Stimulated activated CD8-positive, alpha-beta memory T cell treated with anti-CD3 and anti-CD28 coated beads, Interleukin-15, amount 100 ng/mL, for 24 hours (primary cell): ENCODE results near the gene MYL11.
A peak's percentile ranks its signal among the peaks of the same experiment; 100 is the strongest.

Experiments used
- DNase-seq: peaks from one replicate; pipeline ENCODE4 v3.0.0-alpha.2; 2020; ENCODE audit warnings: low read depth

The MYL11 gene

DNA sequence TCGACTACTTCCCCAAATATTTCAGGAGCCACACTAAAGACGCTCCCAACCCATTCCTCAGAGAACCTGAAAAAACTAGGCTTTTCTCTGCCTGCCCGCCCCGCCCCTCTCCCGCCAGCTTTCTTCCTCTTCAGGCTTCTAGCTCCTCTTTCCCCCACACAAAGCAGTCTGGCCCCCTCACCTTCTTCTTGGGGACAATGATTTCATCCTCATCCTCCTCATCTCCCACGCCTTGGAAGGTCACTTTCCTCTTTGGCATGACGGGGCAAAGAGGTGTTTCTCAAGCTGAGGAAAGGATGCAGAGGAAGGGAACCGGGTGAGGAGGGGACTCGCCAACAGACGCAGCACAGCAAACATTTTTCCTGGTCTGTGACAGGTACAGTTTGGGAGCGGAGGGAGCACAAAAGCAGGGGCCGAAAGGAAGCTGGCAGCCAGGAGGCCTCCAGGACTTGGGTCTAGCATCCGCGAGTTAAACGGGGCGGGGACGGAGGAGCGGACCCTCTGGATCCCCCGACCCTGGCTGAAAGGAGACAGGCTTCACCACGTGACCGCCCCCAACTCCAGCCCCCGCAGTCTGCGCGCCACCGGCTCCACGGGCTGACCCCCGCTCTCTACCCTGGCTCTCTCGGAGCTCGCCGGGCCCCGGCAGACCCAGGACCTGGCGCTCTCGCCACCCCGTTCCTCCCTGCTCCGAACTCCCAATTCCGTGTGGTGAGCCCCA lies 20.0 kb upstream of the MYL11 start:
- DNase-seq = no peak

DNA sequence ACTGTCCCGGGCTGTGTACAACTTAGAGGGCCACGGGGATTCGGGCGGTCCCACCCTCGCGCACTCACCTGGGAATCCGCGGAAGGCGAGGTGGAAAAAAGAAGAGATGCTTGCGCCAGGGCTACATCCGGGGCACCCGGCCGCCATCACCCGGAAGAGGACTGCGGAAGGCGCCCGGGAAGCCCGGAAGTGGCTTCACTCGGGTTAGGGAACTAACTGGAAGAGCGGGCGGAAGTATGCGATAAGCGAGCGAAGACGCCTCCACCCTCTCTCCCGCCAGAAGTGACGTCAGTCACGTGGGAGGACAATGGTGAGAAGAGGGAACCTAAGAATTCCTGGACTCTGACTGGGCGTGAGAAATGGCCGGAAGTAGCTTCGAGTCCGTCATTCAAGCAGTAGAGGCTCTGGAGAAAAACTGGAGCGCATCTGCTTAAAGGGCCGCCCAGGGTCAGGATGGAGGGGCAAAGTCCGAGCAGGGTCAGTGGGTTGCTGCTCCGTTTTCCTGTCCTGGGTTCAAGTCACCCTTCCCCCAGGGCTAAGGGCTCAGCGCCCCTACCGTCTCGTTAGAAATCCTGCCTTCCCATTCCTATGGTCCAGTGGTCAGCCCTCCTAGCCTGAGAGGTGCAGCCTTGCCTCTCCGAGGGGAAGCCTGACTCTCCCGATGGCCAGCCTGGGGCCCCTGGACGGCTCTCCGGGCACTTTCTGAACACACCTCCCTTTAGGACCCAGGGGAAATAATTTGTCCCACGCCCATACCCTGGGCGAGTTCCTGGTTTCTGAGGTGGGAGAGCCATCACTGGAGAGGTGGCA lies 19.3 kb upstream of the MYL11 start, which contains the start of gene CD2BP2:
Gene CD2BP2 (minus strand): TSS at position 165 of the 810 bp plus-strand sequence. CDS start 627 bp downstream, outside the sequence.
- peak; percentile 75 for DNase-seq

DNA sequence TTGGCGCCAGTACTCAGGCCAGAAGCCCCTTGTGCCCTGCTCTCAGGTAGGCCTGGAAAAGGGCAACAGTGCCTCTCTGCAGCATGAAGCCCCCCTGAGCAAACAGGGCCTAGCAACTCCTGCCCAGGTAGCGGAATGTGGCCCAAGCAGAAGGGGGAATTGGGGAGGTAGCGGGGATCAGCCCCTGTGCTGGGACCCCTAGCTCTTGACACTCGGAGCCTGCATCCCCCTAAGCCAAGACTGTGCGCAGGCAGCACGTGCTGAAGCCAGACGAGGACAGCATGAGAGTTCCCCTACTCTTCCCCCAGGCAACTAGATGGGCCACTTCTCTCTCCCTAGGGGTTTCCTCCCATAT lies 18.7 kb upstream of the MYL11 start:
- DNase-seq = no peak

DNA sequence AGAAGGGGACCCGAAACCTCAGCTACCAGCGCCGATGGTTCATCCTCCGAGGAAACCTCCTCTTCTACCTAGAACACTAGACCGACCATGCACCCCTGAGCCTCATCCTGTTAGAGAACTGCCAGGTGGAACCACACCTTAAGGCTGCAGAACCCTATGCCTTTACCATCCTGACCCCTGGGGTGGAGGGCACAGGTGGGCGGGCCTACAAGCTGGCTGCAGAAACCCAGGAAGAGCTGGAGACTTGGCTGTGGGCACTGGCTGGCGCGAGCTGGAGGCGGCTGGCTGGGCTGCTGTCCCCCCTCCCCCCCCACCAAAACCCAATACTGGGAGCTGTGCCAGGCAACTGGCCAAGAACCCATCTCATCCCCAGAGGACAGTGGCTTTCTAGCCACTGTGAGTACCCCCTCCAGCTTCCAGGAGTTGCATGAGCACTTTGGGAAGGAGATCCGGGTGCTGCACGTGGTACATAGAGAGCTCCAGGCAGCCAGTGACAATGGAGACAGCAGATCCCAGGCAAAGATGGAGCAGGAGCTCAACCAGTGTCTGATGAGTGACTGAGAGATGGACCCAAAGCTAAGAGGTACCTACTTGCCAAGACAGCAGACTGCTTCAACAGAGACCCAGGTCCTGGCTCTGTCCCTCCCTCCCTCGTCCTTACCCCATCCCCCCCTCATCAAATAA lies 18.1 kb upstream of the MYL11 start:
- no peak for DNase-seq

DNA sequence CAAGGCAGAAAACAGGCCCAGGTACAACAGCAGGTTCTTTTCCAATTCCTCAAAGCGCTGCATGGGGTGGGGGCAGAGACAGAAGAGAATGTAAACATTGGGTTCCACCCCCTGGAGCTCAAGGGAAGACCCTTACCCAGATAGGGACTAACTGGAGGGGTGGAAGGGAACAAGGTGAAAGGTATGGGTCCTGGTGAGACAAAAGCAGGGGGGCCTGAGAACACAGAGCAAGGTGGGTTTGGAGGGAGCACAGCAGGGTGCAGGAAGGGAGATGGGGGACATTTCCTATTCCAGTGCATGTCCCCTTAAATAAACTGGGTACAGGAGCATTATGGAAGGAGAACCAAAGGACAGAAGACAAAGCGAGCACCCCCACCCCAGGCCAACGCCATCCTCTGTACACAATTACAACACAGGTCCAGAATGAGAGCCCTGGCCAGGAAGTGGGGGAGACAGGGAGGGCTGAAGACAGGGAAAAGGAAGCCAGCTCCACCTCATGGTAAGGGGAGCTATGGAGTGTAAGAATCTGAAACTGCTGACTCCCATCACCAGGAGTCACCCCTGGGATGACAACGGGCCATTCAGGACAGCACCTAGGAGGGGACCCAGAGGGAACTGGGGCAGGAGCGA lies 17.4 kb upstream of the MYL11 start:
- DNase-seq = no peak

DNA sequence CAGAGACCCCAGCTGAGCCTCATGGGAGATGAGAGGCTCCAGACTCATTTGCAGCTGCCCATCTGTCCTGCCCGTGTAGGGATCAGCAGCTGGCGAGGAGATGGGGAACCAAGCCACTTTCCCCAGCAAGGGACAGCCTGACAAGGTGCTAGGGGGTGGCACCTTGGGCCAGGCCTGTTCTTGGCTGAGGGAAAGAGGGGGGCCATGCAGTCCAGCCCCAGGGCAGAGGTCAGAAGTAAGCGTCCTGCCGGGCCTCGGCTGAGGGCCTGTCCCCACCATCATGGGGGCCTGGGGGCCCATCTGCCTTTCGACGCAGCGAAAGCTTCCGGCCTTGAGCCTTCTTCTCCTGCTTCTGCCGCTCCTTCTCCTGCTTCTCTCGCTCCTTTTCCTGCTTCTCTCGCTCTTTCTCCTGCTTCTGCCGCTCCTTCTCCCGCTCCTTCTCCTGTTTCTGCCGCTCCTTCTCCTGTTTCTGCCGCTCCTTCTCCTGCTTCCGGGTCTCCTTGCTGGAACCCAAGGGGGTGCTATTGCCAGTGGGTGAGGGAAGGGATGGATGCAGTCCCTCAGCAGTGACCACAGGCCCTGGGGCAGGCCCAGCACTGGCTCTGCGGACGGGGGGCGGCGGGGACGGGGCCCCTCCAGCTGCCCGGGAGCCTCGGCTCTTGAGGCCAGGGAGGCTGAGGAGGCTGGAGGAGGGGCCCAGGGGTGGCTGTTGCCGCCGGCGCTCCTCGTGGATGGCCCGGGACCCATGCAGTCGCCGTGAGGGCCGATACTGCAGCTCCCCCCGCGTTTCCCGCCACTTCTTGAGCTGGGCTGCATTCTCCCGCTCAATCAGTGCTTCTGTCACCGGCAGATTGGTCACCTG lies 16.7 kb upstream of the MYL11 start:
- DNase-seq = no peak

DNA sequence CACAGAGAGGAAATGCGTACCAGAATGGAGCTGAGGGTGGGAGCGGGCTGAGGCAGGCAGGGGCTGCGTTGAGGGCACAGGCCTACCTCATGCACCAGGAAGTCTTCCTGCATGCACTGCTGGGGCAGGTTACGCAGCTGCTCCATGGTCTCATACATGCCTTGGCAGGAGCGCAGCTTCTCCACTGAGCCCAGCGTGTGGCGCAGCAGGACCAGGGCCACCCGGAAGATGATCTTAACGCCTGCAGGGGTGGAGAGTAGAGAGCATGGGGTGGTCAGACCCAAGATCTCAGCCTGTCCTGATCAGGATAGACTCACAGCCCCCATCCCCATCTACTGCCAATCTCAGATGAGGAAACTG lies 16.0 kb upstream of the MYL11 start:
- DNase-seq = no peak

DNA sequence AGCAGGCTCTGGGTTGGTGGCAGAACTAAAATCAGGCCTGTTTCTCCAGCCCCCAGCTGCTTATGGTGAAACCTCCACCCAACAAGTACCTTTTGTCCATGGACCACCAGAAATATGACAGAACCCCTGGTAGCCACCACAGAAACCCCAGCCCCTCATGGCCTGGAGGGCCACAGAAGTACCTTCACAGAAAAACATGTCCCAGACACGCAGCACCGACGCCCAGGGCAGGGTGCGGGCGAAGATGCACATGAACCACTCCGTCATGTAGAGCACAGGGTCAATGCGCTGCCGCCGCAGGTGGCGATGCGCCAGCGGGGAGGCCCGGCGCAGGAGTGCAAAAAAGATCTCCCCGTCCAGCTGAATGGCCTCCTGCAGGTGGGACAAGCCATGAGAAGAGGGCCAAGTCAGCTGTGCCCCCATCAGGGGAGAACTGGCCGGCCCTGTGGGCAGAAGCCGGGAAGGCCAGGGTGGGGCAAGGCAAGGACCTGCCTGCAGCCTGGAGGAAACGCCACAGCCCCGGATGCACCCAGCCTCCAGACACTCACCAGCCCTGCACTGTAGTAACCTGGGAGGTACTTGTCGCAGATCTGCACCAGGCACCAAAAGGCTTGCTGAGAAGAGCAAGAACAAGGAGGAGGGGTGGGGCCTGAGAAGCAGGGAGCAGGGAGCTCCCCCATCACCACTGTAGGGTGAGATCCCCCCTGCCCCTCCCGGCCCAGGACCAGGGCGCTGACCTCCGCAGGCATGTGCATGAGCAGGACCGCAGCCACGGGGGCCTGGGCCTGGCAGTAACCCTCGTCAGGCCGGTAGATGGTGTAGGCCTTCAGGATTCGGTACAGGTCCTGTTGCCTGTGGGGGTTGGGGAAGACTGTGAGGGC lies 15.4 kb upstream of the MYL11 start:
- no peak for DNase-seq

DNA sequence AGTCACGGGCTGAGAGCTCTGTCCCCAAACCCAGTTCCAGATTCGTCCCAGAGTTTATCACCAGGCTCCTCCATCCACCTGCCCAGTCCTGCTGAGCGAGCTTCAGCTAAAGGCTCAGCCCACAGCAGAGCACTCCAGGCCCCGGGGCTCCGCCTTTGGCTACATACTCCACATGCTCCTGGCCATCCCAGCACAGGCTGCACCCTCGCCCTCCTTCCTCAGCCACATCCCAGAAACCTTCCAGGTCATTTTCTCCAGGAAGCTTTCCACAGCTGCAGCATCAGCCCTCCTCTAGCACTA lies 14.8 kb upstream of the MYL11 start:
- no peak for DNase-seq

DNA sequence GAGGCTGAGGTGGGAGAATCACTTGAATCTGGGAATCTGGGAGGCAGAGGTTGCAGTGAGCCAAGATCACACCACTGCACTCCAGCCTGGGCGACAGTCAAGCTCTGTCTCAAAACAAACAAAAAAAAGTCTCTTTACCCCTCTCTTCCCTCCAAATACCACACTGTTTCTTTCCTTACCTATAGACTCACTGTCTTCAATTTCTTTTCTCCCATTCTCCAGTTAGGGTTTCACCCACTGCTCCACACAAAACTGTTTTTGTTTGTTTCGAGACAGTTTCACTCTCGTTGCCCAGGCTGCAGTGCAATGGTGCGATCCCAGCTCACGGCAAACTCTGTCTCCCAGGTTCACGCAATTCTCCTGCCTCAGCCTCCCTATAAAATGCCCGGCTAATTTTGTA lies 13.4 kb upstream of the MYL11 start:
- DNase-seq = no peak

DNA sequence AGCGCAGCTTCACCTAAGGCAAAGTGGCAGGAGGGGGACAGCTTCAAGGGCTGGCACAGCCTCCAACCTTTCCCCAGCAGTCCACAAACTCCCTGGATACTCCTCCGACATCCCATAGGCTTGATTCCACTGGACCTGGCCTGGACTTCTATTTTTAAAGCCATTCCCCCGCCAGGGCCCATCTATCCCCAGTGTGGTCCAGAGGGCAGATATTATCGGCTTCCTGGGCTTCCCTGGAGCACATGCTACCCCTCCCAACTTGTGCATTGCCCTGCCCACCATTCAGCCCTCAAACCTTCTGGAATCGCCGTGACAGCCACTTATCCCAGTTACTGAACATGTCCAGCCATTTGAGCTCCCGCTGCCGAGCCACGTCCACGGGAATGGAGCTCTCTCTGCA lies 9.4 kb upstream of the MYL11 start:
- DNase-seq = no peak

DNA sequence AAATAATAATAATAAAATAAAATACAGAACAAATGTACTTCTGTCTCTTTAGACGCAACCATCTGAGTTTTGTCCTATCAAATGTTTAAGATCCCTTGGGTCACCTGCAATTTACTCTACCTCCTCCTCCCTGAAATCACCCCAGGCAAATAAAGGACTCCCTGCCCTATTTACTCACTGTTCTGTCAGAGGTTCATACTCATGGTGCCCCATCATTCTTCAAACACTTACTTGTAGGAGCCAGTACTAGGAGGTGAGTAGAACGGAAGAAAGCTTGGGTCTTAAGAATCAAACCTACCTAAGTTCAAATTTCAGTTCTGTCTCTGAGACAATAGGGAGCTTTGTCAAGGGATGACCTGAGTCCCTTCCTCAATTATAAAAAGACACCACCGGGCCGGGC lies 8.1 kb upstream of the MYL11 start:
- DNase-seq = no peak

DNA sequence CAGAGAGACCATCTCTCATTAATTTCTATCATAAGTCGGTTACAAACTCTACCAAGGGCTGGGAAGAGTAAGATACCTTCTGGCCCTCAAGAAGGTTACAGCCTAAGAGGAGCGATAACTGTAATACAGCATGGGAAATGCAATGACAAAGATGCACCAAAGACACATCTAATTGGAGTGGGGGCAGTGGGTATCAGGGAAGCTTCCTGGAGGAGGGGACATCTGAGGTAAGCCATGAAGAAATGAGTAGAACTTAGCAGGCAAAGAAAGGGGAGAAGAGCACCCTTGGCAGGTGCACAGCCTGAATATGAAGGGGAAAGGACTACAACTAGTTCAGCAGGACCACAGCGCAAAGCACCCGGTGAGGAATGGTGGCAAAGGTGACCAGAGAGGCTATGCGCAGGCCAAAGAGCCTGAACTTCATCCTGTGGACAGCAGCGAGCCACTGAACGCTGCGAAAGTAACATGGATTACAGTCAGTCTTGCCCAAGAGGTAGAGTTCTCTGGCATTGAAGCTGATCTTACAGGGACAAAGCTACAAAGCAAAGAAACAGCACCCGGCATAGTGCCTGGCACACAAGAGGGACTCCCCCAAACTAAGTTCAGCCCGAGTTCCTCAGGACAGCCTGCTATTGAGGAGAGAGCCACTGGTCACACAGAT lies 7.1 kb upstream of the MYL11 start:
- DNase-seq = no peak

DNA sequence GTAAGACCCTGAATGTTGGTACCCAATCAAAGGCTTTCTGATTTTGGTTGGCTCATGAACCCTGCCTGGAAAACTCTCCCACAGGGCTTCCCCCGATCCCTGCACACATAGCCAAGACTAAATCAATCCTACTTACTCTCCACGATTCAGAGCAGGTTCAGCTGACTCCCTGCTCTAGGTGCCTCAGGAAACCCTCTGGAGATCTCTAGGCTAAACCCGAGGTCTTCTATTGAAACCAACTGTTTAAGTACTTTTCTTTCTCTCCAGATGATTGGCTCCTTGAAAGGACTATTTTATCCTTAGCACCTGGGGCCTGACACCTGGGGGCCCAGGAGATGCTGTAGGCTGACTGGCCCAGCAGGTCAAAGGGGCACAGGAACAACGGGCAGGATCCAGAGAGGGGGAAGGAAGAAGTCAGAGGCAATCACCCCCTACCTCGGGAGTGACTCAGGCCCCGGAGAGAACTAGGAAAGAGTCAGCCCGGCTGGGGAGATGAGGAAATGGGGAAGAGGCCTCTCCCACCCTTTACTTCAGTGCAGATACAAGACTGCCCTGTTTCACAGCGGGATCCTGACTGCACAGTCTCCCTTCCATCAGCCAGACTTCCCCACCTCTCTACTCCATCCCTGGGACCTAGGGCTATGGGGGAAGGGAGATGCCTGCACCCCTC lies 6.3 kb upstream of the MYL11 start:
- DNase-seq = no peak

DNA sequence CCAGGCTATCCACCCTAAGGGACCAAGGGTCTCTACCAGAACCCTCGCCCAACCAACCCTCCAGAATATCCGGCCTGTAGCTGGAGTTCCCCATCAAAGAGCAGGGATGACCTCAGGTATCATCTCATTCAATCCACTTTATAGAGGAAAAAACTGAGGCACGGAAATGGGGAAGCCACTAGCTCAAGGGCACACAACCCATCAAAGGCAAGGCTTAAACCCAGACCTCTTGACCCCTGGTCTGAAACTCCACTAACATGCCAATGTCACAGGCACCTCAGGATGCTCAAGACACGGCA lies 5.9 kb upstream of the MYL11 start:
- no peak for DNase-seq

DNA sequence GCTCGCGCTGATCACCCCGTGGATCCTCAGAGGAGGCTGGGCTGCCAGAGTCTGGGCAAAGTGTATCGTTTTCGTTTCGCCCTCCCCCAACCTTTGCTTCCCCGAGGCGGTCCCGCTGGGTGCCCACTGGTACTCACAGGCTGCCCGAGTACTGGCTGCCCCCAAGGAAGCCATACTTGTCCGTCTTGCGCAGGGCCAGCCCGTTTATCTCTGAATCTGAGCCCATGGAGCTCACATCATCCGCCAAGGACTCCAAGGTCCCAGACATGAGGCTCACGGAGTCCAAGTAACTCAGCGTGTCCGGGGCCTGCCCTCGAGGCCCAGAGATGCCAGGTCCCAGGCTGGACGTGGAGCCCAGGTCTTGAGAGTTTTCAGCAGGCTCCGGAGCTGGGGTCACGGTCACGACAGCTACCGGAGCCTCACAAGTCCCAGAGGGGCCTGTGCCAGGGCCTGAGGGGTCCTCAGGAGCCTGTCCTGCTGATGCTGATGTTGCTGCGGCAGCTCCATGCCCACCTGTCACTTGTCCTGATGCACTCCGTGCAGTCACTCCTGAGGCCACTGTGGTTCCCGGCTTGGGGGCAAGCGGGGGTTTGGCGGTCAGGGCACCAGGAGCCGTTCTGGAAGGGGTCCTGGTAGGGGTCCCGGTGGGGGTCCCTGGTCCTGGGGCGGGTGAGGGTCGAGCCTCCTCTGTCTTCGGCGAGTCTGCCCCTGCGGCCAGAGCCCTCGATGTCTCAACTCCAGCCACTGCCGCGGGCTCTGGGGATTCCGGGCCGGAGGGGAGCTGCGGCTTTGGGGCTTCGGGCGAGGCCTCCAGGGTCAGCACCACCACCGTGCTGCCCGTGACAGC lies 5.3 kb upstream of the MYL11 start:
- no peak for DNase-seq

DNA sequence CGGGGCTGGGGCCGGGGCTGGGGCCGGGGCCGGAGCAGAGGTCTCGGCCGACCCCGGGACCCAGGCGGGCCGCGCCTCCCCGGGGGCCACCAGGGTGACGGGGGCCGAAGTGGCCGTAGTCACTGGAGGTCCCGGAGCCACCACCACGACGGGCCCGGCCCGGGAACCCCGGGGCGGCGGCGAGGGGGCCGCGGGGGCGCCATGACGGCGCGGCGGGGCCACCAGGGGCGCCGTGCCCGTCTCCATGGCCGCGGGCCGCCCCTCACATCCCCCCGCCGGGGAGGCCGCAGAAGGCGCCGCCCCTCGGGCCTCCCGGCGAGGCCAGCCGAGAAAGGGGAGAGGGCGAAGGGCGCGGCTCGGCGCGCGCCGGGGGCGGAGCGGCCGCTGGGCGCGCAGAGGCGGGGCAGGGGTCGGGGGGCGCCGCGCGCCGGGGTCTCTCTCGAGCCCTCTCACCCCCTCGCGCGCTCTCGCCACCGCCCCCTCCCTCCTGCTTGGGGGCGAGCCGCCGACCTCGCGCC lies 4.6 kb upstream of the MYL11 start:
- DNase-seq = no peak

DNA sequence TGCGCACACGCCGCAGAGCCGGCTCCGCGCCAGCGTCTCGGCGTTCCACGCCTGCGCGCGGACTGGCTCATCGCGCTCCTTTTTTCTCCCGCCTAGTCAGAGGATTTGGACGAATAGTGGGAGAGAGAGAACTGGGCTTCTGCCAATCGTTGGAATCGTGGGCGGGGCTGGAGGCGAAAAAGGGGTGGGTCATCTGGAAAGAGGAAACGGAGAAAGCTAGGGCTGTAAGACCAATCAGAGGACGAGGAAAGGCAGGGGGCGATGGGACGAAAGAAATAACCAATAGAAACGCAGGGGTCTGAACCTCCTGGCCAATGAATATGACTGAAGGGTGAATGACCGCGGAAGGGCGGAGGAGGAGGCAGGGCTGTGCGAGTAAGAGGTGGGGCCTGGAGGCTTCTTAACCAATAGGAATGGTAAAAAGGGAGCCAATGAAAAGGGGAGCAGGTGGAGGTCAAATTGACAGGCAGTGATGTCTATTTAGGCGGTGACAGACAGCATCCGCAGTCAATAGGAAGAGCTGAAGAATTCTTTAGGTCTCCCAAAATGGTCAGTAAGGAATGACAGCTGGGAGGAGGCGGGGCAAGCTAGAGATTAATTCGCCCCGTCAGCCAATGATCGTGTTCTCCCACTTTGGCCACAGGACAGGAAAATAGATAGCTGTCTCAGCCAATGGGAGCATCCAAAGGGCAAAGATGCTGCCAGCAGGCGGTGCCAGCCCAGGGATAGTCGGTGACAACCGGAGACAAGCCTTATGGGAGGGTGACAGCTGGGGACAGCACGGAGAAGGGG lies 4.0 kb upstream of the MYL11 start, which contains the start of gene TBC1D10B:
Gene TBC1D10B (minus strand): TSS at position 39 of the 792 bp plus-strand sequence. CDS start 311 bp downstream, outside the sequence.
- DNase-seq = peak; percentile 88
